ENCODE measurements around the gene GGT1. TPM values are rescaled to one million over a fixed set of nuclear protein-coding genes. Genes with fewer than 3 reads are reported as not detected.
"Not testable (repeated sequence)": the region's sequence is repeated elsewhere in the genome, so short reads cannot be mapped to it uniquely, and the experiment has no call there.

Gene GGT1
- 208 TPM for total RNA-seq

DNA sequence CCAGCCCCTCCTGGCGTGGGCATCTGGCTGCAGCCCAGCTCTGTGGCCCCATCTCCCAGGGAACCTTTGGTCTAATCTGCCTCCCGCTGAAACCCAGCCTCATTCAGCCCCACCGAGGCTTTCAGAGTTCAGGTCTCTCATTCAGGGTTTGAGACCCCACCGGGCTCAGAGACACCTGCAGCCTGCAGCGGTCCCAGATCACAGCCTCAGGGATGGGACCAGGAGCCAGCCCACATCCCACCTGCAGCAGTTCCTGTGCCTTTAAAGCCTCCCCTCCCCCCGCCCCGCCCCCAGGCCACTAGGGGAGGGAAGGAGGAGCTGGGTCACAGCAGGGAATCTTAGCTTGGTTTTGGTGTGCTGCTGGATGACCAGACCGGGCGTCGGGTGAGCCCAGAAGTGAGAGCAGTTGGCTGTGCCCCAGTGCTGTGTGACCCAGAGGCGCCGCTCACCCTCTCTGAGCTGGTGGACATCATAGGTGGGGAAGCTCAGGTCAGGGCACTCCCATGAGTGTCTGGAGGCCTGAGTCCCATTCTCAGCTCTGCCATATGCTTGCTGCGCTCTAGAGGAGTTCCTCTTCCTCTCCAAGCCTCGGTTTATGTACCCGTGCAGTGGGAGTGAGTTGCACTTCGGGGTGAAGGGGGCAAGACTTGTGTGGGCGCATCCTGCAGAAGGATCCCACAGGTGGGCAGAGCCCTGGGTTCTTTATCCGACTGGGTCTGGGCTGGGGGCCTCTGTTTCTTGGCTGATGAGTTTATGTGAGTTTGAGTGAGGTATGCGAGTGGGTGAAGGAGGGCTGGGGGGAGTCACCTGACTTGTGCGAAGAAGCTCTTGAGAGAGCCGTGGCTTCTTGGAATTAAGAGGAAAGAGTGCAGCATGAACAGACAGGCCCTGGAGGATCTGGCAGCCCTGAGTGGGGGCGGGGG is at the start of gene GGT1:
Gene GGT1 (plus strand): TSS at position 347 of the 923 bp plus-strand sequence. CDS start 7,889 bp downstream, outside the sequence.
- DNase-seq (ENCODE audit: low spot score): not testable (repeated sequence)

DNA sequence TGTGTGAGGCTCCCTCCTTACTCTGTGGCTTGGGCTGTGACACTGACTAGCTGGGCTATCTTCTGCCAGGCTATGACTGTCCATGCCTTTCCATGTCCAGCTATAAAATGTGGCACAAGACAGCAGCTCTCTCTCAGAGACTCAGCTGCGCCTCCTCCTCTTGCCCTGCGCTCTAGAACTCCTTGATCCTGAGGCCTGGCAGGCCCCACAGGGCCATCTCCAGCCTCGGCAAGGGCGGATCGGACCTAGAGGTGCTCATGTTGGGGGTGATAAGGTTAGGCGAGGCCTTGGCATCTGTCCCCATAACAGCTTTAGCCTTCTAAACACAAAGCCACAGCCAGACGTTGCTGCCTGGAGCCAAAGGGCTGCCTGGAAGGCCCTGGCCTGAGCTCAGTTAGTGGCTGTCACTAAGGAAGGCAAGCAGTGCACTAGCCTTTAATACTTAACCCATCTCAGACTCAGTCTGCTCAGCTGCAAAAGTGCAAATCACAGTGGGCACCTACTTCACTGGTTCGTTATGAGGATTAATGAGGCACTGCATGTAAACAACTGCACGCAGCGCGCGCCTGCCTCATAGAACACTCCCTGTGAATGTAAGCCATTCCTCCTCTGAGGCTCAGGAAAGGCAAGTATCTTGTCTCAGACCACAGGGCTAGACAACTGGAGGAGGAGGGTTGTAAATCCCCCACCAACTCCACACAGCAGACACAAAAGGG is 49.2 kb upstream of the GGT1 start:
- no peak for DNase-seq (ENCODE audit: low spot score)

DNA sequence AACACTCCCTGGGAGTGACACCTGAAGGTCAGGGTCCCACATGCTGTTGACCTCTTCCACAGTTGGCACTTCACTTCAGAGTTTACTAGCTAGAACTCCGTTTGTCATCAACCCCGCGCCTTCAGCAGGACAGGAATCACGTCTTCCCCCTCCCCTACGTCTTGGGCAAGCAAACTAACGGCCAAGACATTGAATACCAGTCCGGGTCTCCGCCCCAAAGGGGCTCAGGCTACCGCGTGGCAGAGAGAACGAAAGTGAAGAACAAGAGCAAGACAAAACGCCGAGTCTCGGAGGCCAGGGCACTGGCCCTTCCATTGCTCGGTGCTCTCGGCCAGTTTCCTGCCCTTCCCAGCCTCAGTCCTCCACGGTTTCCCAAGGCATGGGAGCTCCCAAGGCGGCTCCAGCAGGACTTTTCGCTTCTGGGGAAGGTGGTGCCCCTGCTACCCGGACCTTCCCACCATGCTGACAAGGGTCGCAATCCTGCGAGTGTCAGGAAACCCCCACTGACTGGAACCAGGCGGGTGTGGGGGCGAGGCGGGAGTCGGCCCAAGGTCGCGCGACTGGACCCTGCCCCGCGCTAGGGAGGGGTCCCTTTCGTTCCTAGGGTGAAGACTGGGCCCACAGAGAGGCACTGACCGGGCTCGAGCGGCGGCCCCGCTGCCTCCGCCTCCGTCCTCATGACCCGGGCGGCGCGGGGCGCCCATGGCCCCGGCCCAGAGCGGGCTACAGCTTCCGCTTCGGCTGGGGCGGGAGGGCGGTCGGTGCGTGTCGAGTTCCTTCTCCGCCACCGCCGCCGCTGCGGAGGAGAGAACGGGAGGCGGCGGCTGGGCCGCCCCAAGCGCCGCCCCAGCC is 48.5 kb upstream of the GGT1 start, which contains the start of gene GUCD1:
Gene GUCD1 (minus strand): TSS at position 826 of the 852 bp plus-strand sequence. CDS start 147 bp downstream, at position 679.
- DNase-seq (ENCODE audit: low spot score): no peak

DNA sequence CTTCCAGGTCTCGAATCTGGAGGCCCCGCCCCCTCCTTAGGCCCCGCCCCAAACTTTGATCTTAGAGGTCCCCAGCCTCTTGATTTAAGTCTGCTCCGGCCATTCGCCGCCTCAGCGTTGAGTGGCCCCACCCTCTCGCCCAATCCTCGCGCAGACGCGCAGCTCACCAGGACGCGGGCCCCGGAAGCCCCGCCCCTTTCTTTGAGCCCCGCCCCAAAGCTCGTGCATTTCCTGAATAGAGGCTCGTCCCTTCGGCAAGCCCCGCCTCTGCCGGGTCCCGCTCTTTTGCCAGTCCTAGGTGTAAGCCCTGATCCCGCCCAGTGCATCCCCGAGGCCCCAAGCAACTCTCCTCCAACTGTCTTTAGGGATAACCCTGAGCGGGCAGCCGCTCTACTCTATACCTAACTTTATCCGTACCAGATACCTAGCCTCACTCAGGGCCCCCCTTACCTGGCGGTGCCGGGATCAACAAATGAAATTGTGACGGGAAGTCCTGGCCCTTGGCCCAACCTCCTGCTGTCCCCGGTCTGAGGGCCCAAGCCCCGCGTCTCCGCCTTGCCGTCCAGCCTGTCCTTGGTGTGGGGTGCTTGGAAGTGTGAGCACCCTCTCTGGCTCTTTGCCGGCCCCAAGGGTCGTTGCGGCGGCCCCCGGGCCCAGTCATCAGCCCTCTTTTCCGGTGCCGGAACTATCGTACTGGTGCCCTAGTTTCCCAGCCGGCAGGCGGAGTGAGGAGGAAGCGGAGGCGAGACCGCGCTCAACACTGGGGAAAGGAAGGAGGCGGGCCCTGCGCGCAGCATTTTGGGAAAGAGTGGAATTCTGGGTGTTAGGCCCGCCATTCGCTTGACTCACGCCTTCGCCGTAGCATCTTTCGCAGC is 47.6 kb upstream of the GGT1 start, which contains the start of gene SNRPD3:
Gene SNRPD3 (plus strand): TSS at position 835 of the 875 bp plus-strand sequence. CDS start 1,676 bp downstream, outside the sequence.
- DNase-seq (ENCODE audit: low spot score): peak; percentile 100

DNA sequence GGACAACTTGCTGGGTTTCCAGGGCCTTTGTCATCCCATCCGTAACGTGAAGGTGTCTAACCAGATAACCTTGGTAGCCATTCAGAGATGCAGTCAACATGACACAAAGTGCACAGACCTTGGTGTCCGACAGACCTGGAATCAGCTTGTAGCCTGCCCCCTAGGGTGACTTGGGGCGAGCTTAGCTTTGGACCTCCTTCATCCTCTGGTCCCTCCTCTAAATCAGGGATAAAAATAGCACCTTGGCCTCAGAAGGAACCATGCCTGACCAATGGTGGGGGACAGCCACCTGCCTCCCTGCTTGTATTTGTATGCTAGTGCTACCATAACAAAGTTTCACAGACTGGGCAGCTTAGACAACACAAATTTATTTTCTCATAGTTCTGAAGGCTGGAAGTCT is 43.5 kb upstream of the GGT1 start:
- DNase-seq (ENCODE audit: low spot score): no peak

DNA sequence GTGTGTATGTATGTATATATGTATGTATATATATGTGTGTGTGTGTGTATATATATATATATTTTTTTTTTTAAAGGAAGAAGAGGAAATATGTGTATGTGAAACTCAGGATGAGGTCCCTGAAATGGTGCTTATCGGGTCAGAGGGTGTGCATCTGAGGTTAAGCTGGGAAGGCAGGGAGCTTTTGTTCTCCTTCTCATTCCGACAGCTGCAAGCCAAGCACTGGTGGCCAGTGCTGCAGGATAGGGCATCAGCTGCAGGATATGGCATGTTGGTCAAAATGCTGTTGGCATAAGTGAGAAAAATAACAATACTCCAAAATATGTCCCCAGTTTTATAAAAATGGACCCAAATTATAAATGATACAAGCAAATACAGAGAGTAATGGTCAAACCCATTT is 39.7 kb upstream of the GGT1 start:
- DNase-seq (ENCODE audit: low spot score): no peak

DNA sequence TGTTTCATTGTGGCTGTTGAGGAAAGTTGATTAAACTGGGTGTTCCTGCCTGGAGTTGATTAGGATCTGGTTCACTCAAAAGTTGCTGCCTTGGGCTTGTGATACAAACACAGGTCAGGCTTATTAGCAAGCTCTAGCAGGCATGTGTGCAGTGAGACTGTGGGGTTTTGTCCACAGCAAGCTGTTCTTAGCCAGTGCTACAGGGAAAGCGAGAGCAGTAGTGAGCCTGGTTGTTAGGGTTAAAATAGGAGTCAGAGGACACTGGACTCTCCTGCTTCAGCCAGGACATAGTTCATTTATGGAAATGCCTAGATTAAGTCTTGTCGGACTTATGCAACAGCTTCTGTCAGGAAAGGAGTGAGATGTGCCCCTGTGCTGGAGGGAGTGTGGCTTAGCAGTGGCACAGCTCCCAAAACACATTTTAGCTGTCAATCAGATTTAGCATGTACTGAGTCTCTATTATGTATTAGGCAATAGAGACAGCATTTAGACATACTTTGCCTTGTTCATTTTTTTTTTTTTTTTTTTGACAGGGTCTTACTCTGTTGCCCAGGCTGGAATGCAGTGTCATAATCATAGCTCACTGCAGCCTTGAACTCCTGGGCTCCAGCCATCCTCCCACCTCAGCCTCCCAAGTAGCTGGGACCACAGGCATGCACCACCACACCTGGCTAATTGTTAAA is 38.5 kb upstream of the GGT1 start:
- DNase-seq (ENCODE audit: low spot score): no peak

DNA sequence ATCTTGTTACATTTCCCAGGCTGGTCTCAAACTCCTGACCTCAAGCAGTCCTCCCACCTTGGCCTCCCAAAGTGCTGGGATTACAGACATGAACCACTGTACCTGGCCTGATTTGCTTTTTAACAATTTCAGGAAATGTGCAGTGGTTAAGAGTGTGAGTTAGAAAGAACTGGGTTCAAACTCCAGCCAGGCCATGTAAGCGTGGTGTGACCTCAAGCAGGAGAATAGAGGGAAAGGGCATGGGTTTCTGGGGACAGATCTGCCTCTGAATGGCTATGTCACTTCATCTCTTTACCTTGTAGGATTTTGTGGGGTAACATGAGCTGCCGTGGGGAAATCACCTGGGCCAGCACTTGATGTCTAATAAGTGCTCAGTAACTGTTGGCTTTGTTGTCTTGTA is 37.9 kb upstream of the GGT1 start:
- no peak for DNase-seq (ENCODE audit: low spot score)

DNA sequence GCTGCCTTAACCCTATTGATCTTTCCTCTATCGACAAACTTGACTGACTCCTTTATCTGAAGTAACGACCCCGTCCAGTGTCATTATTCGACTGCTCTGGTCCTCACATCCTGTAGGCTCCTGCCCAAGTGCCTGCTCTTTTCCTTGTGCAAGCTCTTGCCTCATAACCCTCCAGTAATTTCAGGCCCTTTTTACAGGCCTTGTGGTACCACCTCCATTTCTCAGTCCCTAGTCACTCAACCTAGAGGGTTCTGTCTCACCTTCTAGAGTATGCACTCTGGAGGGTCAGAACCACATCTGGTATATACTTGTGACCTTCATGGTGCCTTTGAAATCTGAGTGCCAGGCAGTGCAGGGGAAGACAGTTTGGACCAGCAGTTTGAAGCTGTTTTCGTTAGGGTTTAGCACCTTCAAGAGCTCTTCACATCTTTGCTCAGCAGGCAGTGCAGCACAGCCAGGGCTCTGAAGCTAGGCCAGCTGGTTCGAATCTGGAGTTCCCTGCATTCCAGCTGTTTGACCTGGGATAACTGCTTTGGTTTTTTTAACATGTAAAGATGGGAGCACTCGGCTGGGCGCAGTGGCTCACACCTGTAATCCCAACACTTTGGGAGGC is 36.0 kb upstream of the GGT1 start:
- no peak for DNase-seq (ENCODE audit: low spot score)

DNA sequence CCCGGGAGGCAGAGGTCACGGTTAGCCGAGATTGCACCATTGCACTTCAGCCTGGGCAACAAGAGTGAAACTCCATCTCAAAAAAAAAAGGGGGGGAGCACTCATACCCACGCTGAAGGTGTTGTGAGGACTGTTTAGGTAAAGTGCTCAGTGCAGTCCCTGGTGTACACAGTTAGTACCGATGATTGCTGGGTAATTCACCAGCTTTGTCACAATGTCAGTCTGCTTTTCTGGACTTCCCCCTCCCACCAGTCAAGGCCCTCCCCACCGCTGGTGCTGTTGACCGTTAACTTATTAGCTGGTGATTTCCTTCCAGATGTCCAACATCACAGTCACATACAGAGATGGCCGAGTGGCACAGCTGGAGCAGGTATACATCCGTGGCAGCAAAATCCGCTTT is 35.3 kb upstream of the GGT1 start:
- DNase-seq (ENCODE audit: low spot score): no peak

DNA sequence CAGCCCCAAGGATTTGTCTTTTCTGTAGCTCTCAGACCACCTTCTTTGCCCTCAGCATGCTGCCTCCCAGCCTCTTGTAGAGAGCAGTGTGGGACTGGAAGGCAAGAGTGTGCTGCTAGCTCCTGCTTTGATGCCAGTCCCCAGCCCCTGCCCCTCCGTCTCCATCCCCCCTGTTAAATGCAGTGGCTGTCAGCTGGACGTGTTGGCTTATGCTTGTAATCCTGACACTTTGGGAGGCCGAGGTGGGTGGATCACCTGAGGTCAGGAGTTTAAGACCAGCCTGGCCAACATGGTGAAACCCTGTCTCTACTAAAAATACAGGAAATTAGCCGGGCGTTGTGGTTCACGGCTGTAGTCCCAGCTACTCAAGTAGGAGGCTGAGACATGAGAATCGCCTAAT is 31.7 kb upstream of the GGT1 start:
- no peak for DNase-seq (ENCODE audit: low spot score)

DNA sequence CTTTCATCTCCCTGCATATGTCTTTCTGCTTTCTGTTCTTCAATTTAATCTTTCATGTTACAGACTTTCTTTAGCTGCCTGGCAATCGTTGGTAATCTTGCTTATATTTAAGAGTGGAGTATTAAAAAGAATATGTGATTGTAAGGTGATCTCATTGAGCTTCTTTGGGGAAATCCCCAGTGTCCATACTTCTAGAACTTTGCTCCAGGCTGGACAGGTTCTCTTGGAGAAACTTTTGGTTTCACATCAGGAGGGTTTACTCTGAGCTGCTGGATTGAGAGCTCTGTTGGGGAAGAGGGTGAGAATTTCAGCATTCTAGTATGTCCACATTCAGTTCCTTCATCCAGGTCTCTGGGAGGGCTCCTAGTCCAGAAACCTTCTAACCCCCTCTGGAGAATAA is 26.2 kb upstream of the GGT1 start:
- no peak for DNase-seq (ENCODE audit: low spot score)

DNA sequence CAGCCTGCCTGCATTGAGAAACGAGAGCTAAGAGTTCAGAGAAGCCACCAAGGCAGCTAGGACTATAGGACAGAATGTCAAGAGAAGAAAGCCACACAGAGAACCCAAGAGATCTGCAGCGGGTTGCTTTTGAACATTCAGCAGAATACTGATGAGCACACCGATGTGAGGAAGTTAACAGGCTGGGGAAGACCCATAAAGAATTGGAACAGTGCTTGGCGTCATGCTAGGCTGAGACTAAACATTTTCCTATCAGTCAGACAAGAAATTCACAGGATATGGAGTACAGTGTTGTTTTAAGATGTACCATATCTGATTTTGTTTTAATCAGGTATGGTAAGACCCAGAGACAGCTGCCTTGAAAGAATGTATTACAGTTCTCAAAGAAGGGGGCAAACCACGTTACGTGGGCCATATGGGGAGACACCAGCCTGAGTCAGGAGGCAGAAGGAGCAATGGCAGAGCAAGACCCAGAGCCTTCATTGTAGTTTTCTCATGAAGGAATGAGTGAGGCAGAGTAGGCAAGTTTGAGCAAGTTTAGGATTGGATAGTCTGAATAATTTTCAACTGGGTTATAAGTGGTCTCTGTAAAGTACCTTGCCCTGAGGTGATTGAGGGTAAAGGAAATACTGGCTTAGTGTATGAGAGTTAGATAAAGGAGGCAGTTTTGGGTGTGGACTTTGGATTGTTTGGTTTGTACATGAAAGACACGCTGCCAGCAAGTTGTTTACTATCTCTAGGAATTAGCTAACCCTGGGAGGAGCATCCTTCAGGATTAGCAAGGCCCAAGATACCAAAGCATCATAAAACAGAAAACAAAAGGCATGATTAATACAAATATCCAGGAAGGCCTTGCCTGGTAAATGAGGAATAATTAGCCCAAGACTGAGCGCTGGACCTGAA is 24.4 kb upstream of the GGT1 start:
- peak; percentile 55 for DNase-seq (ENCODE audit: low spot score)

DNA sequence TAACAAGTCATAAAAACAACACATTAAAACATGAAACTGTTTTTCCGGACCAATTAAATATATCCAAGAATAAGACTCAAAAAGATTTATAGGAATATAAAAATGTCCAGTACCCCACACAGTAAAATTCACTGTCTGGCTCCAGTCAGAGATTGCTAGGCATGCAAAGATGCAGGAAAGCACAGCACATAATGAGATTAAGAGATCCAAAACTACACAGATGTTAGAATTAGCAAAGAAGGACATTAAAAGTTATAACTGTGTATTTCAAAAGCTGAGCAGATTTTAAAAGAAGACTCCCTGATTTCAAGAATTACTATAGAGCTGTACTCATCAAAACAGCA is 23.8 kb upstream of the GGT1 start:
- no peak for DNase-seq (ENCODE audit: low spot score)

DNA sequence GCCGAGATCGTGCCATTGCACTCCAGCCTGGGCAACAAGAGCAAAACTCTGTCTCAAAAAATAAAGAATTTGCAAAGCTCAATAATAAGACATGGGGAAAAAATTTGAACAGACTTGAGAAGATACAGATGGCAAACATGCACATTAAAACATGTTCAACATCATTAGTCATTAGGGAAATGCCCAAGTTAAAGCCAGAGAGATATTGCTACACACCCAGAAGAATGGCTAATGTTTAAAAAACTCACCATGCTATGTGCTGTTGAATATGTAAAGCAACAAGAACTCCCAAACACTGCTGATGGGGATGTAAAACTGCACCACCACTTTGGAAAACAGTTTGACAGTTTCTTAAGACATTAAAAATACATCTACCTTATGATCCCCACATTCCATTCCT is 22.7 kb upstream of the GGT1 start:
- no peak for DNase-seq (ENCODE audit: low spot score)

DNA sequence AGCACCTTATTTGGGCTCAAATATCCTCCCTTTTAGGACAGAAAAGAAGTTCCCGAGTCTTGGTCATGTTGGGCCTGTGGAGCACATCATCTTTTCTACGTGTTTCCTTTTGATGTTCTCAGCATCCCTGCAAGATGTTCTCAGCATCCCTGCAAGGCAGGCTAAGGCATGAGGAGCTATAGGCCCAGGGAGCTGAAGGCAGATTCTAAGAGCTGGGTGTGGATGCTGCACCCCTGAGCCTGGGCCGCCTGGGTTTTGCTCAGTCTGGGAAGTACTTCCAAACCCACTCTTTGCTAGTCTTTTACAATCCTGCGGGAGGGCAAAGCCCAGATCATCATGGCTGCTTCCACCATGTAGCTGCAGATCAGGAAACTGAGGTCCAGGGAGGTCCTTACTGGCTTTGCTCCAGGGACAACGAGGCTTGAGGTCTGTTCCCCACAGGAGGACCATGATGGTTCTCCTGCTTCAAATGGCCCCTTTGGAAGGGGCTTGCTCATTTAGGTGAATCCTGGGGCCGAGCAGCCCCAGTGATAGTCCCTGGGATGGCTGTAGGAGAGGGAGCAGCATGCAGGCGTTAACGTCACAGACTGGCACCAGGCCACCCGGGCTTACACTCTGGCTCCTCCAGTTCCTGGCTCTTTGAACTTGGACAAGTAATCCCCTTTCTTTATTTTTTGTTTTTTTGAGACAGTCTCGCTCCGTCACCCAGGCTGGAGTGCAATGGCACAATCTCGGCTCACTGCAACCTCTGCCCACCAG is 20.8 kb upstream of the GGT1 start:
- no peak for DNase-seq (ENCODE audit: low spot score)

DNA sequence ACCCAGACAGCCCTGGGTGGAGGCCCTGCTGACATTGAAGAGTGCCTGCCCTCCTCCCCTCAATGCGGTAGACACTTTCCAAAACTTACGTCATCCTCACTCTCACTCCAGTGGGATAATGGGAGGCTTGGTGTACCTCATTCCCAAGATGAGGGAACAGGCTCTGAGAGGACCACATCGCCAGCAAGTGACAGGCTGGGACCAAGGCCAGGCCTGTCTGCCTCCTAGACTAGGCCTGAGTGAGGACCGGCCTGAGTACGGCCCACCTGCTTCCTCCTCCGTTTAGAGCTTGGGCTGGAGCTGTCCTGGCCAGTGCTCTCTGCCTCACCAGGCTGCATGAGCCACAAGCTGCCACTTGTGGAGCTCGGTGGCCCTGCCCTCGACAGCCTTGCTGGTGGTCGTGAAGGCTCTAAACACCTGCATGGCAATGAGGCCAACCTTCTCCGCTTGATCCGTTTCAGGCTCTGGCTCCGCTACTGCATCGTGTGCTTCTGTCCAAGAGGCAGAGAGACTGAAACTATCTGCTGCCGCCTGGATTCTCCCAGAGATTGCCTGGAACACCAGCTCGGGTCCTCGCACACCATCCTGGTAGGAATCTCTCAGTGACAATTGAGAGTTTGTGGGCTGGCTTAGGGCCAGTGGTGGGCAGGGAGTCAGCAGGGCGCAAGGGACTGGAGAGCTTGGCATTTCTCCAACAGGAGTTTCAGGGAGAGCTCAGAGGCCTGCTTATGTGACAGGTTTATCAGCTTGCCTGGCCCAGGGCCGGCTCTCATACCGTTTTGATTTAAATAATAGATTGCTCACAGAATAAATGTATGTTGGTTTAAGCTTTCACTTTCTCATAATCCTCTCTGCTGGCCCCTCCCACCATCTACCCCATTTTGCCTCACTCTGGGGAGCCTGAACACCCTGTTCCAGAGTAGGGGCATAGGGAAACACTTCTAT is 19.5 kb upstream of the GGT1 start:
- DNase-seq (ENCODE audit: low spot score): peak; percentile 24
